ENCODE results near the gene FGF5. TPM values are rescaled to one million over a fixed set of nuclear protein-coding genes. Genes with fewer than 3 reads are reported as not detected.

The FGF5 gene
- total RNA-seq, 1 donor from 2014 or later = 0.97 TPM

DNA sequence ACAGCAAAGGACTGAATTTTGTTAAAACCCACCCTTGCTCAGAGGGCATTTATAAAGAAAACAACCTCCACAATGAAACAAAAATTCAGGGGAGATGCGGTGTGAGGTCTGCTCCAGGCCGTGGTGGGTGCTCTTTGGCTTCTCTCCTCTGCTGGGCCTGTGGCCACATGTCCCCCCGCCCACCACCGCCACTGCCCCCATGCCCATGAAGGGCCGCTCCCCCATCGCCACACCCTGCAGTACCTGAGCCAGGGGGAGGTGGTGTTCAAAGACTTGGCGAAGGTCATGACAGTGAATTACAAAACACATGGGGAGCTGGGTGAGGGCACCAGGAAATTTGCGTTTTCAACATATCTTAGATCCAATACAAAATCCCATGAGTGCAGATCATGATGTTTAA is 54.9 kb downstream of the FGF5 start:
- ATAC-seq = no peak
- intact Hi-C loops (cut with micrococcal nuclease) = no loop called here
- DNase-seq = no peak

- intact Hi-C loops (cut with micrococcal nuclease) = no loop called here
- no peak for ATAC-seq
- no peak for DNase-seq
Measured at GRCh38 chr4:80321776-80322175, 55.3 kb downstream of the FGF5 start.

GRCh38 chr4:80322716-80323115 is 56.3 kb downstream of the FGF5 start:
- intact Hi-C loops (cut with micrococcal nuclease) = no loop called here
- no peak for DNase-seq
- peak; percentile 54 for ATAC-seq

DNA sequence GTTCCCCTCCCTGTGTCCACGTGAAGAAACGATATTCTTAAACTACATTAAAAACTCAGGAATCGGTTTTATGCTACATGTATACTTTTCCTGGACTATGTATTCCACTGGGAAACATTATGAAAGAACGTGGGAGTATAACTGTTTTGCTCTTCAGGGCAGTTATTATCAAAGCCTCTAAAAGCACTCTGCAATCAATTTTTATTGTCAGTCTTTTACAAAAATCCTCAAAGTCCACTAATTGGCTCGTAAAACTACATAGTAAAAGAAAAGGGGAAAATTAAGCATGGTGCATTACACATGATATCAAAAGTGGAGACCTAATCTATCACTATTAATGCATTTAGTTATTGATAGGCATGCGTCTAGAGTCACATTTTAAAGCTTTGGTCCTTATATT is 57.7 kb downstream of the FGF5 start:
- DNase-seq (no peak), ATAC-seq (no peak)
- intact Hi-C loops (cut with micrococcal nuclease) = no loop called here

DNA sequence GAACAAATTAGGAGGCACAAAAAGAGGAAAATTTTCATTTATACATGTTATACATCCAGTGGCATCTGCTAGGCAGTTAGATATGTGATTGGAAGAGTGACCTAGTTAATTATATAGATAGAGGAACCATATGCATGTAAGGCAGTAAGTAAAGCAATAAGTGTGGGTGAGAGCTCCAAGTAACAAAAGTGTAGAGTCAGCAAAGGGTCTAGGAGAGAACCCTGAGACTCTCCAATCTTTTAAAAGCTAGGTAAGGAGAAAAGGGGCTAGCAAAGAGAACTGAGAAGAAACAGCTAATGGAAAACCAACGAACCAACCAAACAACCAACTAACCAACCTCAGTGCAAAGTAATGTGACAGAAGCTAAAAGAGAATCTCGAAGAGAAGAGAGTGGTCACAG is 65.2 kb downstream of the FGF5 start:
- DNase-seq (no peak), ATAC-seq (no peak)
- intact Hi-C loops (cut with micrococcal nuclease) = no loop called here

DNA sequence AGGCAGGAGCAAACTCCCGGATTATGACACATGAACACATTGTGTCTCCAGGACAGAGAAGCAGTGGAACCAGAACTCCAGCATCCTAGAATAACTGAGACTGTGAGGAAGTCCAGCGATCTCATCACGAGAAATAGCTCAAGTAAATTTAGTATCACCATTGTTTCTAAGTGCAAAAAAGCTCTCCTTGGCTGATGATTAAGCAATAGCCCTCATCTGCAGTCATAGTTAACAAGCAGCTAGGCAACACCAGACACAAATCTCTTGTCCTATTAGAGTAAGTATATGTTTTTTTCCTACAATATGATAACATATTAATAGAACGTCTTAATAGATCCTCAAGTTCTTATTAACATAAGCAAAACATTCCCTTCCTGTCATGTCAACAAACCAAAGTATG is 66.7 kb downstream of the FGF5 start:
- intact Hi-C loops (cut with micrococcal nuclease) = no loop called here
- ATAC-seq = no peak
- DNase-seq = no peak

DNA sequence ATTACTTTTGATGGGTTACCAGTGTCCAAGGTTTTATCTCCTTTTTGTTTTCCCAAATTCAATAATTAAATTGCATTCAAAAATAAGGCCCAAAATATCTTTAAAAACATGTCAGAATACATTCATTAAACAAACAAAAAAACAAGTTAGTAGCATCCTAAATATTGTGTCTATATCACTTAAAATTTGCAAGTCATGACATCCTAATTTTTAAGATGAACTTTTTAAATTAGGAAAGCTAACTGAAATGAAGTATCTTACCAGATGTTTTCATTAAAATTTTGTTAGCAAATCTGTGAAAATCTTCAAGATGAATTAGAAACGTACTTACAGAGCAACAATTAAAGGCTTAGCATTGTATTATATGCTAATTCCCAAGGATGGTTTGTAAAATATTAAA is 68.1 kb downstream of the FGF5 start:
- DNase-seq = no peak
- intact Hi-C loops (cut with micrococcal nuclease) = no loop called here
- ATAC-seq = no peak

DNA sequence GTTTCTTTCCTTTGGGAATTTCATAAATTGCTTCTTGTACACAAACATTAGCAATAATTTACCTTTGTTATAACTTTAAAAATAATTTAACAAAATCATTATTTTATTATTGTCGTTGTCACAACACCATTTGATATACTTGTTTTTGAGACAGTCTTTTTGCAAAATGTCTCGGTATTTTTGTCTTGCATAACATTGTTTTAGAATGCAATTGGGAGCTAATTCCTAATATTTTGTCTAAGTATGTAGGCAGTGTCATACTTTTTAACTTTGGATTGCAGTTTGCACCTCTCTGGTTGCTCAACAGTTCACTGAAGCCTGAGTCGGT is 68.7 kb downstream of the FGF5 start:
- no peak for ATAC-seq
- DNase-seq = no peak
- intact Hi-C loops (cut with micrococcal nuclease) = no loop called here

GRCh38 chr4:80335554-80336358 is 69.3 kb downstream of the FGF5 start, which contains the start of gene CFAP299:
TSS of gene CFAP299 (plus strand) at chr4:80335730.
- intact Hi-C loops (cut with micrococcal nuclease) = no loop called here
- ATAC-seq = peak; percentile 98
- DNase-seq = peak; percentile 88

DNA sequence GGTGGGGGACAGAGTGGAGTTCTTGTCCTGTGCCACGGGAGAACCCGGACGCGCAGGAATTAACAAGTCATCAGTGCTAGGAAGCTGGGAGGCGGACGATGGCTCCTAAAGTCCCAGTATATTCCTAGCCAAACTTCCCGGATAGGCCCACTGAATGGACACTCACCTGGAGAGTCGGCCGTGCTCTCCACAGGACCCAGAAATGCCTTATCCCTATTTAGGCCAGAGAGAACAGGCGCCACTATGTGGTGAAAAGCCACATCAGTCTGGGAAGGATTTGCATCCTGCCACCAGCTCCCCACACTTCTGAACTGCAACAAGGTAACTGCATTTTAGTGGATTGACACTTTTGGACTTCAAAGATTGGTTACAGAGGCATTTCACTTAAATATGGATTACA is 70.1 kb downstream of the FGF5 start:
- DNase-seq = peak; percentile 31
- ATAC-seq = peak; percentile 69
- intact Hi-C loops (cut with micrococcal nuclease) = no loop called here

DNA sequence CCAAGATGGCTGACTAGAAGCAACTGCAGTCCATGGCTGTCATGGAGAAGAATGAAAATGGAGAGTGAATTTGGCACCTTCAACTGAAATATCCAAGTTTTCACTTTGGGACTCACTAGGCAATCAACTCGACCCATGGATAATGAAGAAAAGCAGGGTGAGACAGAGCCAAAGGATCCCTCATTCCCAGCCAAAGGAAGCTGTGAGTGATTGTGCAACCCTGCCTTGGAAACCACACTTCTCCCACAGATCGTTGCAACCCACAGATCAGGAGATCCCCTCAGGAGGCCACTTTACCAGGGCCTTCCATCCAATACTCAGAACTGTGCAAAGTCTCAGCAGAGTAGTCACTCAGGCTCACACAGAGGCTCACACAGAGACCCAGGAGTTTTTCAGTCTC is 73.6 kb downstream of the FGF5 start:
- intact Hi-C loops (cut with micrococcal nuclease) = no loop called here
- ATAC-seq (no peak), DNase-seq (no peak)

Other genes starting within 250 kb of the FGF5 start
- gene ANTXR2, start 193.4 kb upstream of the FGF5 start, total RNA-seq = 48.9 TPM
- gene PRDM8, start 69.2 kb upstream of the FGF5 start, total RNA-seq = 1.0 TPM
- gene CFAP299, start 69.1 kb downstream of the FGF5 start, total RNA-seq = not detected